ENCODE data around the gene HS3ST3A1. TPM values are rescaled to one million over a fixed set of nuclear protein-coding genes. Genes with fewer than 3 reads are reported as not detected.

HS3ST3A1 gene
- polyA plus RNA-seq, 3 donors: 0.20 TPM; not detected in 2

DNA sequence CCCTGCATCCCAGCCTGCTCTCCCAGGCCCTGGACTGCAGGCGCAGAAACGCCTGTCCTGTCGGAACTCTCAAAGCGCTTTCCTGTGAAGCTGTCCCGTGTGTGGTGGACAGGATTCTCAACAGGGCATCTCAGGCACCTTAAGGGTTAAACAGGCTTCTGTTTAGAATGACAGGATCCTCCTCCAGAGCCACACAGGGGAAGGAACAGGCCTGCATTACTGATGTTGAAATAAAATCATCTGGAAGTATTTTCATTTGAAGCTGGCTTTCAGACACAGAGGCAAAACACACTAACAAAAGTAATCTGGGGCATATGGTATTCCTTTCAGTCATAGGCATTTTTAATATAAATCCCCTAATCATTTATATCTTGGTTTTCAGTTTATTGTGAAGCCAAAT, 7.4 kb downstream of the HS3ST3A1 start:
- H3K79me2 ChIP-seq (ENCODE audit: insufficient read depth, low read length): no peaks in the 10 kb centered on the region
- DNase-seq: no peak
- Mint-ChIP-seq H3K27ac (no peak overlapping the region), H3K36me3 (no peaks in the 10 kb centered on the region), H3K27me3 (ENCODE audit: low read depth in 3 of 3) (peaks cover 17 to 22% (median 18%) of the 10 kb centered on the region in 3 donors), H3K4me3 (no peak overlapping the region), H3K4me1 (peaks cover 19% of the 10 kb centered on the region), H3K9me3 (peaks cover 0 to 2% (median 0%) of the 10 kb centered on the region in 7 donors)
- TF ChIP-seq, protein P1, sequence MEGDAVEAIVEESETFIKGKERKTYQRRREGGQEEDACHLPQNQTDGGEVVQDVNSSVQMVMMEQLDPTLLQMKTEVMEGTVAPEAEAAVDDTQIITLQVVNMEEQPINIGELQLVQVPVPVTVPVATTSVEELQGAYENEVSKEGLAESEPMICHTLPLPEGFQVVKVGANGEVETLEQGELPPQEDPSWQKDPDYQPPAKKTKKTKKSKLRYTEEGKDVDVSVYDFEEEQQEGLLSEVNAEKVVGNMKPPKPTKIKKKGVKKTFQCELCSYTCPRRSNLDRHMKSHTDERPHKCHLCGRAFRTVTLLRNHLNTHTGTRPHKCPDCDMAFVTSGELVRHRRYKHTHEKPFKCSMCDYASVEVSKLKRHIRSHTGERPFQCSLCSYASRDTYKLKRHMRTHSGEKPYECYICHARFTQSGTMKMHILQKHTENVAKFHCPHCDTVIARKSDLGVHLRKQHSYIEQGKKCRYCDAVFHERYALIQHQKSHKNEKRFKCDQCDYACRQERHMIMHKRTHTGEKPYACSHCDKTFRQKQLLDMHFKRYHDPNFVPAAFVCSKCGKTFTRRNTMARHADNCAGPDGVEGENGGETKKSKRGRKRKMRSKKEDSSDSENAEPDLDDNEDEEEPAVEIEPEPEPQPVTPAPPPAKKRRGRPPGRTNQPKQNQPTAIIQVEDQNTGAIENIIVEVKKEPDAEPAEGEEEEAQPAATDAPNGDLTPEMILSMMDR (IDR thresholded peaks at IDR 0.05): no peak
- H3K4me3 ChIP-seq (replicated peaks in 1 of 3; ENCODE audit: low read depth in 2 of 3, low read length in 3 of 3): no peak overlapping the region
- H3K9ac ChIP-seq (ENCODE audit: insufficient read depth, low read length, poor library complexity, severe bottlenecking): no peak overlapping the region
- peaks cover 14 to 17% of the 10 kb centered on the region in 2 donors for H3K27me3 ChIP-seq (ENCODE audit: control insufficient read depth in 2 of 2, insufficient read depth in 2 of 2, low read length in 2 of 2)
- no peak overlapping the region for H2AFZ ChIP-seq (ENCODE audit: insufficient read depth, low read depth, low read length, poor library complexity, severe bottlenecking)
- H3K4me1 ChIP-seq (ENCODE audit: control insufficient read depth in 1 of 2, insufficient read depth in 2 of 2, low read length in 2 of 2): no peaks in the 10 kb centered on the region
- no peaks in the 10 kb centered on the region for H4K20me1 ChIP-seq (ENCODE audit: insufficient read depth, low read length)
- intact Hi-C loops (cut with micrococcal nuclease): loop anchor here in 1 of 2 donors (2.0 kb wide), 1 partner anchor 1332 kb away; no protein-coding TSS in a partner anchor
- no peak overlapping the region for H3K4me2 ChIP-seq (replicated peaks; ENCODE audit: extremely low read depth, low read length, poor library complexity, severe bottlenecking)
- no peak overlapping the region for H3K27ac ChIP-seq (ENCODE audit: low read depth in 1 of 2, low read length in 2 of 2)
- no peaks in the 10 kb centered on the region for H3K36me3 ChIP-seq (replicated peaks in 1 of 2; ENCODE audit: control insufficient read depth in 1 of 2, insufficient read depth in 2 of 2, low read length in 2 of 2)
- 100% methylated on average over 2 of the region's 5 CpGs for WGBS (ENCODE audit: insufficient coverage)
- H3K9me3 ChIP-seq (replicated peaks in 1 of 2; ENCODE audit: control insufficient read depth in 1 of 2, insufficient read depth in 1 of 2, low read length in 2 of 2): peaks cover 0 to 4% of the 10 kb centered on the region in 2 donors

DNA sequence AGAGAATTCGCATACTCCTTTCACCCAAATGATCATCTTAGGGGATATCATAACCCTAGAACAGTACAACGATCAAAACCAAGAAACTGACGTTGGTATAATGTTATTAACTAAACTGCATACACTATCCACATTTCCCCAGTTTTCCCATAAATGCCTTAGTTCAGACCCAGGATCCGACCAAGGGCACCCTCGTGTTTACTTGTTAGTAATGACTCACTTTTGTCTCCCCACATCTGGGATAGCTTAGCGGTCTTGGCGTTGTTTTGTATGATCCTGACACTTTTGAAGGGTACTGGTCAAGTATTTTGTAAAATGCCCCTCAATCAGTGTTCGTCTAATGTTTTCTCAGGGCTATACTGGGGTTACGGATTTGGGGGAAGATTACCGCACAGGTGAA, 8.0 kb downstream of the HS3ST3A1 start:
- WGBS (ENCODE audit: insufficient coverage): 100% methylated on average over 6 of the region's 10 CpGs

More for the DNA sequence above, 8.0 kb downstream of the HS3ST3A1 start:
- no peak for DNase-seq
- no peak overlapping the region for H3K9ac ChIP-seq (ENCODE audit: insufficient read depth, low read length, poor library complexity, severe bottlenecking)
- Mint-ChIP-seq H3K9me3 (peaks cover 0 to 2% (median 0%) of the 10 kb centered on the region in 7 donors), H3K4me3 (no peak overlapping the region), H3K27me3 (ENCODE audit: low read depth in 3 of 3) (peaks cover 13 to 17% (median 16%) of the 10 kb centered on the region in 3 donors), H3K4me1 (peaks cover 19% of the 10 kb centered on the region), H3K36me3 (no peaks in the 10 kb centered on the region), H3K27ac (no peak overlapping the region)
- H2AFZ ChIP-seq (ENCODE audit: insufficient read depth, low read depth, low read length, poor library complexity, severe bottlenecking): no peak overlapping the region
- no peaks in the 10 kb centered on the region for H3K4me1 ChIP-seq (ENCODE audit: control insufficient read depth in 1 of 2, insufficient read depth in 2 of 2, low read length in 2 of 2)
- no peak overlapping the region for H3K4me3 ChIP-seq (replicated peaks in 1 of 3; ENCODE audit: low read depth in 2 of 3, low read length in 3 of 3)
- H3K9me3 ChIP-seq (replicated peaks in 1 of 2; ENCODE audit: control insufficient read depth in 1 of 2, insufficient read depth in 1 of 2, low read length in 2 of 2): no peaks in the 10 kb centered on the region
- H3K36me3 ChIP-seq (replicated peaks in 1 of 2; ENCODE audit: control insufficient read depth in 1 of 2, insufficient read depth in 2 of 2, low read length in 2 of 2): no peaks in the 10 kb centered on the region
- H3K27ac ChIP-seq (ENCODE audit: low read depth in 1 of 2, low read length in 2 of 2): no peak overlapping the region
- TF ChIP-seq, protein P1 (IDR thresholded peaks at IDR 0.05): no peak
- H3K79me2 ChIP-seq (ENCODE audit: insufficient read depth, low read length): no peaks in the 10 kb centered on the region
- intact Hi-C loops (cut with micrococcal nuclease): loop anchor here in 1 of 2 donors (2.0 kb wide), 1 partner anchor 1333 kb away; no protein-coding TSS in a partner anchor
- H4K20me1 ChIP-seq (ENCODE audit: insufficient read depth, low read length): no peaks in the 10 kb centered on the region
- H3K27me3 ChIP-seq (ENCODE audit: control insufficient read depth in 2 of 2, insufficient read depth in 2 of 2, low read length in 2 of 2): peaks cover 9 to 12% of the 10 kb centered on the region in 2 donors
- no peak overlapping the region for H3K4me2 ChIP-seq (replicated peaks; ENCODE audit: extremely low read depth, low read length, poor library complexity, severe bottlenecking)

All from CD14-positive monocyte (primary cell).